Thoracic aorta (tissue), 2 donors: ENCODE results near the gene TES. TPM values are rescaled to one million over a fixed set of nuclear protein-coding genes. Genes with fewer than 3 reads are reported as not detected.
A peak's percentile ranks its signal among the peaks of the same experiment; 100 is the strongest.

Source experiments
- ATAC-seq: fragments of 150-250 bp; one replicate; pipeline ENCODE4 v1.8.0; 2017; ENCODE audit warnings: low read depth; ENCODE audit not compliant: insufficient number of reproducible peaks, low FRiP score
- DNase-seq: peaks from one replicate; pipeline ENCODE4 v3.0.0-alpha.2; 2020; ENCODE audit warnings: low spot score
- H3K27ac ChIP-seq, 2 donors: fragments of 200-600 bp; sonication (generic); 1 replicate in 1 of 2; 2 replicates in 1 of 2; pipeline ENCODE4 v1.5.1; 2016; ENCODE audit warnings: mild to moderate bottlenecking in 2 of 2, moderate library complexity in 2 of 2
- H3K27me3 ChIP-seq: fragments of 200-600 bp; sonication (generic); replicated peaks from 2 replicates; pipeline ENCODE4 v1.6.0; 2016; ENCODE audit warnings: mild to moderate bottlenecking; ENCODE audit not compliant: insufficient read depth
- H3K36me3 ChIP-seq: fragments of 200-600 bp; sonication (generic); one replicate; pipeline ENCODE4 v1.5.1; 2016
- H3K4me1 ChIP-seq, 2 donors: fragments of 200-600 bp; sonication (generic); 1 replicate in 1 of 2; 2 replicates in 1 of 2; pipeline versions ENCODE4 v1.5.1 to v1.6.0; 2016; ENCODE audit warnings: low read depth in 2 of 2, mild to moderate bottlenecking in 1 of 2; ENCODE audit not compliant: control insufficient read depth in 1 of 2
- H3K4me3 ChIP-seq: fragments of 200-600 bp; sonication (generic); 2 replicates; pipeline ENCODE4 v1.5.1; 2016; ENCODE audit warnings: mild to moderate bottlenecking
- H3K9me3 ChIP-seq: fragments of 200-600 bp; sonication (generic); 2 replicates; pipeline ENCODE4 v1.5.1; 2016
- total RNA-seq, 2 donors: library from RNA; depleted of rRNA; stranded (reverse); fragments of >200 nt; gene quantifications; one replicate each; pipeline versions ENCODE4 v1.1.0 to v1.2.3, GENCODE V29; 2016
- TF ChIP-seq, protein P1 (sequence below): fragments of 200-600 bp; sonication (generic); IDR thresholded peaks from one replicate; pipeline ENCODE4 v1.5.1; 2019; ENCODE audit warnings: antibody characterized with exemption

Gene TES
- total RNA-seq, 2 donors from 2014 or later, result 186 to 215 TPM

DNA sequence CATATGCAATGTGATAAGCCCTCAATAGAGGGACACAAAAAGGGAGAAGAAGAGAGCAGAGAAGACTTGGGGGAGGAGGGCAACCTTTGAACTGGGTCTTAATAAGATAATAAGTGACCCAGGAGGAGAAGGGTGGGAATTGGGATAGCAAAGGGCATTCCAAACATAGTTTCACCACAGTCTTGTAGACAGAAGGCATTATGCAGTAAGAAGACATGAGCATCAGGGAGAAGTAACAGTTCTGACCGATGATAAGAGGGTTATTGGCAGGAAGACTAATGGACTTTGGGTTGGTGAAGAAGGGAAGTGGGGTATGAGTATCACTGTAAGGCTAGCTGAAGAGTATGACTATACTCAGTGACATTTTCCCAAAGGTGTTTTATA is 63.6 kb downstream of the TES start:
- TF ChIP-seq, protein P1, sequence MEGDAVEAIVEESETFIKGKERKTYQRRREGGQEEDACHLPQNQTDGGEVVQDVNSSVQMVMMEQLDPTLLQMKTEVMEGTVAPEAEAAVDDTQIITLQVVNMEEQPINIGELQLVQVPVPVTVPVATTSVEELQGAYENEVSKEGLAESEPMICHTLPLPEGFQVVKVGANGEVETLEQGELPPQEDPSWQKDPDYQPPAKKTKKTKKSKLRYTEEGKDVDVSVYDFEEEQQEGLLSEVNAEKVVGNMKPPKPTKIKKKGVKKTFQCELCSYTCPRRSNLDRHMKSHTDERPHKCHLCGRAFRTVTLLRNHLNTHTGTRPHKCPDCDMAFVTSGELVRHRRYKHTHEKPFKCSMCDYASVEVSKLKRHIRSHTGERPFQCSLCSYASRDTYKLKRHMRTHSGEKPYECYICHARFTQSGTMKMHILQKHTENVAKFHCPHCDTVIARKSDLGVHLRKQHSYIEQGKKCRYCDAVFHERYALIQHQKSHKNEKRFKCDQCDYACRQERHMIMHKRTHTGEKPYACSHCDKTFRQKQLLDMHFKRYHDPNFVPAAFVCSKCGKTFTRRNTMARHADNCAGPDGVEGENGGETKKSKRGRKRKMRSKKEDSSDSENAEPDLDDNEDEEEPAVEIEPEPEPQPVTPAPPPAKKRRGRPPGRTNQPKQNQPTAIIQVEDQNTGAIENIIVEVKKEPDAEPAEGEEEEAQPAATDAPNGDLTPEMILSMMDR, result no peak
- no peaks in the 10 kb centered on the region for H3K9me3 ChIP-seq
- H3K27me3 ChIP-seq, result no peaks in the 10 kb centered on the region
- H3K4me3 ChIP-seq, result no peak overlapping the region
- peaks cover 22 to 56% of the 10 kb centered on the region in 2 donors for H3K4me1 ChIP-seq
- ATAC-seq (no peak), DNase-seq (no peak)
- no peak overlapping the region for H3K27ac ChIP-seq
- no peaks in the 10 kb centered on the region for H3K36me3 ChIP-seq

DNA sequence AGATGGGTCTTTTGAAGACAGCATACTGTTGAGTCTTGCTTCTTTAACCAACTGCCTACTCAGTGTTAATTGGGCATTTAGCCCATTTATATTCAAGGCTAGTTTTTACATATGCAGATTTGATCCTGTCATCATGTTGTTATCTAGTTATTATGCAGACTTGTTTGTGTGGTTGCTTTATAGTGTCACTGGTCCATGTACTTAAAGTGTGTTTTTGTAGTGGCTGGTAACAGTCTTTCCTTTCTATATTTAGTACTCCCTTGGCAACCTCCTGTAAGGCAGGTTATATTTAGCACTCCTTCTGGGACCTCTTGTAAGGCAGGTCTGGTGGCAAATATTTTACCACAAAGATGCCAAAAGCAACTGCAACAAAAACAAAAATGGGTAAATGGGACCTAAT is 66.7 kb downstream of the TES start:
- TF ChIP-seq, protein P1, result no peak
- Histone ChIP-seq H3K4me3 (no peak overlapping the region), H3K36me3 (no peaks in the 10 kb centered on the region), H3K27me3 (no peaks in the 10 kb centered on the region), H3K27ac (peak overlapping the region in 1 of 2 donors; percentile 63), H3K4me1 (peaks cover 8 to 28% of the 10 kb centered on the region in 2 donors), H3K9me3 (no peaks in the 10 kb centered on the region)
- DNase-seq, result no peak
- peak; percentile 67 for ATAC-seq

DNA sequence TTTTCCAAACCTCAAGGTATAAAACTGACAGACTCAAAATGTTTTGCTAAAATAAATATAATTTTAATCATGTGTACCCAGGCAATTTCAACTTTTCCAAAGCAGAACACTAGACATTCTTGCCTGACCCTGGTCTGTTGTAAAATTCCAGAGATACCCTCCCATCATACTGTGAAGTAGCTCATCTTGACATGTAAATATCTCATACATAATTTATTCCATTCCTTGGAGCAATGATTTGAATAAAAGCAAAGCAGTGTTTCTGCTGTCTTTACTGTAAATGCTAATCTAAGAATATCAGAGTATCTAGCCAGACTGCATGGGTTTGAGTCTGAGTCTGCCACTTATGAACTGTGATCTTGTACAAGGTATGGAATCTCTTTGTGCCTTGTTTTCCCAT is 68.9 kb downstream of the TES start:
- ATAC-seq (no peak), DNase-seq (no peak)
- H3K27me3 ChIP-seq, result no peaks in the 10 kb centered on the region
- no peak overlapping the region for H3K27ac ChIP-seq
- H3K4me3 ChIP-seq, result no peak overlapping the region
- H3K4me1 ChIP-seq, result peaks cover 4 to 26% of the 10 kb centered on the region in 2 donors
- H3K36me3 ChIP-seq, result no peaks in the 10 kb centered on the region
- TF ChIP-seq, protein P1, result no peak
- no peaks in the 10 kb centered on the region for H3K9me3 ChIP-seq

DNA sequence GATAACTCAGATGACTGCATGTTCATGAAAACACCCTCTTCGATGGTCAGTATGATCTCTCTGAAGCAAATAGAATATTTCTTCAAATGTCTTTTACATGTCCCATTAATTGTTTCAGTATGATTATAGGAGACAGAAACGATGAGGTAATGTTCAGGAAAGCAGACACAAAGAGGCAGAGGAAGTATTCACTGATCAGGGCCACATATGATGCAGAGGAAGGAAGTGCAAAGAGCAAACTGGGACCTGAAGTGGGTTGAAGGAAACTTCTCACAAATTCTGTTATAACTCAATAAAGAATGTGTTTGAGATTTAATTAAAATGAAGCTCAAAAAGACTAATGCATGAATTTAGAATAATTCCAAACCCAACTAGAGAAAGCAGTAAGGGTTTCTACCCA is 70.5 kb downstream of the TES start:
- TF ChIP-seq, protein P1, result no peak
- Histone ChIP-seq H3K27me3 (no peaks in the 10 kb centered on the region), H3K36me3 (no peaks in the 10 kb centered on the region), H3K27ac (no peak overlapping the region), H3K9me3 (no peaks in the 10 kb centered on the region), H3K4me3 (no peak overlapping the region), H3K4me1 (peaks cover 4 to 31% of the 10 kb centered on the region in 2 donors)
- no peak for DNase-seq
- ATAC-seq, result no peak

DNA sequence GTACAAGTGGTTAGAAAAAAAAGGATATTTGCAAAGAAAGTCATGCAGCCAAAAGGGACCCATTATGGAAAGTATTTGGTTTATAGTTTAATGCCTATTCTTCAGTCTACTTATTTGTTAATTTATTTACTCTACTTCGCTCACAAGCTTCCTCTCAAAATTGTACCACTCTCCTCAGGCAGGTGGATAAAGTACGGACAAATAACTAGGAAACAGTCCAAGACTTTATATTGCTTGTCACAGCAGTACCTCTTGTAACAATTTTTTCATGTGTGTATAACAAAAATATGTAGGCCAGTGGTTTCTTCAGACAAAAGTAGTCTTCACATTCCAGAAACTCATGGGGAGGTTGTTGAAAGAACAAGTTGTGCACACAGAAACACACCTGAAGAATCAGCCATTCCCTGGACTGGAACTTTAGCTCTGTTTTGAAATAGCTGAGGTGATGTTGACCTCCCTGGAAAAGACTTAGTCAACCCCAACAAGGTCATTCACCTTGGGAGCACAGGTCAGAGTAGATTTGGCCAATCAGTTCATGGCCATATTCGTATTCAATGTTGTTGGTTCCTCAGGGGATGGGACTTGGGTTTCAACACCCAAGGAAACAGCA is 73.4 kb downstream of the TES start:
- no peak for ATAC-seq
- TF ChIP-seq, protein P1, result no peak
- H3K27ac ChIP-seq, result no peak overlapping the region

More for the DNA sequence above, 73.4 kb downstream of the TES start:
- no peaks in the 10 kb centered on the region for H3K9me3 ChIP-seq
- H3K36me3 ChIP-seq, result no peaks in the 10 kb centered on the region
- no peaks in the 10 kb centered on the region for H3K27me3 ChIP-seq
- no peak for DNase-seq
- H3K4me1 ChIP-seq, result peaks cover 5 to 9% of the 10 kb centered on the region in 2 donors
- H3K4me3 ChIP-seq, result no peak overlapping the region
